ENCODE measurements around the gene TYW5.

DNA sequence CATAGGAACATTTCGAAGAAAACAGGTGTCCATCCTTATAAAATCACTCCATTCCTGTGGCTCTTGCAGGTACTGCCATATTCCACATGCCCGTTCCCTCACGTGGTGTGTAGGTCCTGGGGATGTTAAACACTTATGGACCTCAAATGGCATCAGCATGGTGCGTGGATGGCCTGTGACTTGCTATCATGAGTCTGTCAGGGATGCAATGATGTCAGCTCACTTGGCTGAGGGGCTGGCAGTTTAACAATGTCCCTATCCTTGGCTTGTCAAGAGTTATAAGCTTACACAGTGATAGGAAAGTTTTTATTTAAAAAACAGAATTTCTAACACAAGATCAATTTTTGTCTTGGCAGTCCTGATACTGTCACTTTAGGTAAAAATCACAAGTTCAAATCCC, 28.9 kb upstream of the TYW5 start:
- TF ChIP-seq, protein P1, sequence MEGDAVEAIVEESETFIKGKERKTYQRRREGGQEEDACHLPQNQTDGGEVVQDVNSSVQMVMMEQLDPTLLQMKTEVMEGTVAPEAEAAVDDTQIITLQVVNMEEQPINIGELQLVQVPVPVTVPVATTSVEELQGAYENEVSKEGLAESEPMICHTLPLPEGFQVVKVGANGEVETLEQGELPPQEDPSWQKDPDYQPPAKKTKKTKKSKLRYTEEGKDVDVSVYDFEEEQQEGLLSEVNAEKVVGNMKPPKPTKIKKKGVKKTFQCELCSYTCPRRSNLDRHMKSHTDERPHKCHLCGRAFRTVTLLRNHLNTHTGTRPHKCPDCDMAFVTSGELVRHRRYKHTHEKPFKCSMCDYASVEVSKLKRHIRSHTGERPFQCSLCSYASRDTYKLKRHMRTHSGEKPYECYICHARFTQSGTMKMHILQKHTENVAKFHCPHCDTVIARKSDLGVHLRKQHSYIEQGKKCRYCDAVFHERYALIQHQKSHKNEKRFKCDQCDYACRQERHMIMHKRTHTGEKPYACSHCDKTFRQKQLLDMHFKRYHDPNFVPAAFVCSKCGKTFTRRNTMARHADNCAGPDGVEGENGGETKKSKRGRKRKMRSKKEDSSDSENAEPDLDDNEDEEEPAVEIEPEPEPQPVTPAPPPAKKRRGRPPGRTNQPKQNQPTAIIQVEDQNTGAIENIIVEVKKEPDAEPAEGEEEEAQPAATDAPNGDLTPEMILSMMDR (IDR thresholded peaks at IDR 0.05): no peak
- no peak for TF ChIP-seq POLR2A (IDR thresholded peaks at IDR 0.05)
